Upper lobe of left lung (tissue), 6 donors: Measurements from ENCODE around the gene PKIB. TPM values are rescaled to one million over a fixed set of nuclear protein-coding genes. Genes with fewer than 3 reads are reported as not detected.
"Not testable (repeated sequence)": the region's sequence is repeated elsewhere in the genome, so short reads cannot be mapped to it uniquely, and the experiment has no call there.

Source experiments
- ATAC-seq, 2 donors: fragments of 200-7000 bp; cut with Tn5 transposase; one replicate each; pipeline ENCODE4 v1.9.1; 2022; ENCODE audit warnings: mild to moderate bottlenecking in 2 of 2, moderate library complexity in 2 of 2; ENCODE audit not compliant: low FRiP score in 2 of 2
- DNase-seq, 2 donors: peaks; one replicate each; pipeline ENCODE4 v3.0.0-alpha.2; 2019 to 2020
- H3K27ac ChIP-seq, 4 donors: fragments of 200-600 bp; sonication (generic); one replicate each; pipeline ENCODE4 v1.5.1; 2016 to 2019
- H3K27me3 ChIP-seq, 4 donors: fragments of 200-600 bp; sonication (generic); one replicate each; pipeline ENCODE4 v1.5.1; 2017 to 2019
- H3K36me3 ChIP-seq, 4 donors: fragments of 200-600 bp; sonication (generic); one replicate each; pipeline ENCODE4 v1.5.1; 2016 to 2019
- H3K4me1 ChIP-seq, 4 donors: fragments of 200-600 bp; sonication (generic); one replicate each; pipeline ENCODE4 v1.5.1; 2018 to 2019
- H3K4me3 ChIP-seq, 4 donors: fragments of 200-600 bp; sonication (generic); one replicate each; pipeline ENCODE4 v1.5.1; 2017 to 2019; ENCODE audit warnings: mild to moderate bottlenecking in 2 of 4, moderate library complexity in 1 of 4
- H3K9me3 ChIP-seq, 4 donors: fragments of 200-600 bp; sonication (generic); one replicate each; pipeline ENCODE4 v1.5.1; 2018 to 2019
- CTCF ChIP-seq, 6 experiments: fragments of 450-650 bp in 4 of 6; fragments of 200-600 bp in 2 of 6; sonication (generic) in 2 of 6; IDR thresholded peaks; one replicate each; pipeline ENCODE4 v1.5.1; 2016 to 2019; ENCODE audit warnings: antibody characterized with exemption in 6 of 6
- EP300 ChIP-seq, 4 donors: sonication (generic); formaldehyde crosslinking; IDR thresholded peaks; one replicate each; pipeline ENCODE4 v1.5.1; 2017; ENCODE audit warnings: antibody characterized with exemption in 4 of 4, control low read depth in 2 of 4
- POLR2A ChIP-seq, 4 donors: fragments of 450-650 bp; IDR thresholded peaks; one replicate each; pipeline ENCODE4 v1.5.1; 2016 to 2017; ENCODE audit warnings: antibody characterized with exemption in 4 of 4, mild to moderate bottlenecking in 2 of 4
- POLR2AphosphoS5 ChIP-seq, 2 donors: sonication (generic); formaldehyde crosslinking; IDR thresholded peaks; one replicate each; pipeline ENCODE4 v1.5.1; 2017; ENCODE audit warnings: antibody characterized with exemption in 2 of 2
- WGBS, 2 donors: methylation state at CpG; one replicate each; pipeline ENCODE4 v1.1.5; 2017 to 2018; 5-methylcytosine and 5-hydroxymethylcytosine counted together
- total RNA-seq, 6 donors: library from RNA; depleted of rRNA in 4 of 6; stranded (reverse); fragments of >200 nt in 4 of 6; gene quantifications; one replicate each; pipeline versions ENCODE4 v1.1.0 to v1.2.1, GENCODE V29; 2016 to 2021
- donor health status: DM: no; HTN: no; CAD: no; lungs with moderate emphysema.
- donor health status: DM: no; HTN: yes; CAD: no; lungs with severe emphysema.

PKIB gene
- total RNA-seq, 6 donors from 2014 or later, result 1.0 to 16.1 (median 3.5) TPM; not detected in 1

GRCh38 chr6:122641819-122642218, 31.6 kb downstream of the PKIB start:
- WGBS, 2 donors, result 65 to 68% methylated on average over 3 of the region's 3 CpGs
- H3K27me3 ChIP-seq, result no peaks in the 10 kb centered on the region
- no peaks in the 10 kb centered on the region for H3K9me3 ChIP-seq
- no peak overlapping the region for H3K27ac ChIP-seq
- ATAC-seq, result no peak
- no peaks in the 10 kb centered on the region for H3K36me3 ChIP-seq
- no peaks in the 10 kb centered on the region for H3K4me1 ChIP-seq
- TF ChIP-seq POLR2A (IDR thresholded peaks at IDR 0.05) (no peak), EP300 (IDR thresholded peaks at IDR 0.05) (no peak), POLR2AphosphoS5 (IDR thresholded peaks at IDR 0.05) (no peak), CTCF (IDR thresholded peaks at IDR 0.05) (no peak)
- H3K4me3 ChIP-seq, result no peak overlapping the region
- no peak for DNase-seq

- not testable (repeated sequence) for H3K36me3 ChIP-seq, H3K4me1 ChIP-seq, H3K27me3 ChIP-seq, H3K27ac ChIP-seq, H3K4me3 ChIP-seq, DNase-seq, ATAC-seq, H3K9me3 ChIP-seq
- WGBS, 2 donors, result 71 to 72% methylated on average over 1 of the region's 1 CpG
These were observed 32.4 kb downstream of the PKIB start for GRCh38 chr6:122642604-122643003.

GRCh38 chr6:122645256-122645655, 35.1 kb downstream of the PKIB start:
- H3K36me3 ChIP-seq, result no peaks in the 10 kb centered on the region
- DNase-seq (no peak), ATAC-seq (no peak)
- H3K27me3 ChIP-seq, result no peaks in the 10 kb centered on the region
- H3K9me3 ChIP-seq, result no peaks in the 10 kb centered on the region
- TF ChIP-seq CTCF (IDR thresholded peaks at IDR 0.05), result no peak
- TF ChIP-seq POLR2A (IDR thresholded peaks at IDR 0.05), result no peak
- no peak for TF ChIP-seq EP300 (IDR thresholded peaks at IDR 0.05)
- TF ChIP-seq POLR2AphosphoS5 (IDR thresholded peaks at IDR 0.05), result no peak
- H3K27ac ChIP-seq, result no peak overlapping the region
- WGBS, 2 donors, result 80 to 83% methylated on average over 4 of the region's 4 CpGs
- no peak overlapping the region for H3K4me3 ChIP-seq
- H3K4me1 ChIP-seq, result no peaks in the 10 kb centered on the region

- H3K9me3 ChIP-seq, result no peaks in the 10 kb centered on the region
- no peaks in the 10 kb centered on the region for H3K27me3 ChIP-seq
- DNase-seq, result no peak
- TF ChIP-seq EP300 (IDR thresholded peaks at IDR 0.05), result no peak
- TF ChIP-seq POLR2A (IDR thresholded peaks at IDR 0.05), result no peak
- no peak for TF ChIP-seq CTCF (IDR thresholded peaks at IDR 0.05)
- no peak for TF ChIP-seq POLR2AphosphoS5 (IDR thresholded peaks at IDR 0.05)
- H3K4me3 ChIP-seq, result no peak overlapping the region
- H3K36me3 ChIP-seq, result no peaks in the 10 kb centered on the region
- no peak overlapping the region for H3K27ac ChIP-seq
- whole genome bisulfite sequencing, 2 donors, result 63 to 79% methylated on average over 3 of the region's 3 CpGs
- ATAC-seq, result no peak
- H3K4me1 ChIP-seq, result no peaks in the 10 kb centered on the region
These were observed 37.6 kb downstream of the PKIB start for GRCh38 chr6:122647765-122648164.

- H3K9me3 ChIP-seq, result no peaks in the 10 kb centered on the region
- 79 to 80% methylated on average over 2 of the region's 2 CpGs for WGBS, 2 donors
- no peaks in the 10 kb centered on the region for H3K4me1 ChIP-seq
- H3K27me3 ChIP-seq, result no peaks in the 10 kb centered on the region
- no peak overlapping the region for H3K4me3 ChIP-seq
- H3K36me3 ChIP-seq, result no peaks in the 10 kb centered on the region
- DNase-seq (no peak), ATAC-seq (no peak)
- no peak for TF ChIP-seq CTCF (IDR thresholded peaks at IDR 0.05)
- TF ChIP-seq POLR2A (IDR thresholded peaks at IDR 0.05), result no peak
- TF ChIP-seq EP300 (IDR thresholded peaks at IDR 0.05), result no peak
- no peak for TF ChIP-seq POLR2AphosphoS5 (IDR thresholded peaks at IDR 0.05)
- H3K27ac ChIP-seq, result no peak overlapping the region
These were observed 38.5 kb downstream of the PKIB start for GRCh38 chr6:122648726-122649125.
